Muscle of back (tissue), 11 donors: ENCODE results near the gene GNAO1. TPM values are rescaled to one million over a fixed set of nuclear protein-coding genes. Genes with fewer than 3 reads are reported as not detected.

Source experiments
- DNase-seq, 3 donors: peaks; one replicate each; pipeline versions ENCODE4 v3.0.0 to v3.0.0-alpha.2; 2013
- polyA plus RNA-seq, 10 donors: library from polyadenylated mRNA; unstranded; fragments of 120-200 nt; gene quantifications; one replicate each; pipeline ENCODE4 v1.2.1, GENCODE V29; 2013; ENCODE audit not compliant: insufficient read length in 10 of 10

The GNAO1 gene
- polyA plus RNA-seq, 10 donors = 0.86 to 4.0 (median 1.5) TPM

DNA sequence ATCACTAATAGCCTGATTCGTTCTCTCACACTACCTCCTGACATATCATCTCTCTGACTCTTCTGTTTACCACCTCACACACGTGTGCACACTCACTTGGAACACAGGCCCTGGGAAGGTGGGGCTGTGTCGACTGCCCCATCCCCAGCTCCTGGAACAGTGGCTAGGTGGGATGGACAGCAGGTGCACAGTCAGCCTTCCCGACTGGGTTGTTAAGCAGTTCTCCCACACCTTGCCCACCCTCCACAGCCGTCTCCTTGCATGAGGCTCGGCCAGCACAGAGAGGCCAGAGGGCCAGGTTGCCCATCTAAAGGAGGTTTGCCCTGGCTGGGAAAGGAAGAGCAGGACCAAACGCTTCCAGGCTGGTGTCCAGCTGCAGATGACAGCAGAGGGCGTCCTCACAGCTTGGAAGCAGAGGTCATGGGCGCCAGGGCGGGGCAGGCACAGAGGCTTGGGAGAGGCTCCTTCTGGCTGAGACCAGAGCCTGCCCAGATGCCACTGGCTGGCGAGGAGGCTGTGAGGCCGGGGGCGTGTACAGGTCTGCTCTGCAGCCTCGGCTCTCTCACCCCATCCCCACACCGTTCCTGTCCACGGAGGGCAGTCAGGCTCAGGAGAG is 141.3 kb downstream of the GNAO1 start:
- peak; percentile 15 to 57 (median 17) for DNase-seq

- DNase-seq = no peak
Observed at GRCh38 chr16:56334761-56335160, 143.5 kb downstream of the GNAO1 start.

- no peak for DNase-seq
Observed at GRCh38 chr16:56336071-56336688, 144.9 kb downstream of the GNAO1 start.

DNA sequence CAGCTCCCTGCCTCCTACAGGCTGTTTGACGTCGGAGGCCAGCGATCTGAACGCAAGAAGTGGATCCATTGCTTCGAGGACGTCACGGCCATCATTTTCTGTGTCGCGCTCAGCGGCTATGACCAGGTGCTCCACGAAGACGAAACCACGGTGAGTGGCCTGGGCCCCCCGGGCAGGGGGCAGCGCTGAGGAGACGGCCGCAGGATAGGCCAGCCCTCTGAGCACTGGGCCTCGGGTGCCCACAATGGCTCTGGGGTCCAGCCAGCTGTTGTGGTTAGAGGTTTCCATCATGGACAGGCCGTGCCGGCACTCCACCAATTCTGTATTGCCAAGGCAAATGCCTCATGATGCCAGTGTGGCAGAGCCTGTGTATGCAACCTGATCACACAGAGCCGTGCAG is 145.4 kb downstream of the GNAO1 start:
- no peak for DNase-seq

DNA sequence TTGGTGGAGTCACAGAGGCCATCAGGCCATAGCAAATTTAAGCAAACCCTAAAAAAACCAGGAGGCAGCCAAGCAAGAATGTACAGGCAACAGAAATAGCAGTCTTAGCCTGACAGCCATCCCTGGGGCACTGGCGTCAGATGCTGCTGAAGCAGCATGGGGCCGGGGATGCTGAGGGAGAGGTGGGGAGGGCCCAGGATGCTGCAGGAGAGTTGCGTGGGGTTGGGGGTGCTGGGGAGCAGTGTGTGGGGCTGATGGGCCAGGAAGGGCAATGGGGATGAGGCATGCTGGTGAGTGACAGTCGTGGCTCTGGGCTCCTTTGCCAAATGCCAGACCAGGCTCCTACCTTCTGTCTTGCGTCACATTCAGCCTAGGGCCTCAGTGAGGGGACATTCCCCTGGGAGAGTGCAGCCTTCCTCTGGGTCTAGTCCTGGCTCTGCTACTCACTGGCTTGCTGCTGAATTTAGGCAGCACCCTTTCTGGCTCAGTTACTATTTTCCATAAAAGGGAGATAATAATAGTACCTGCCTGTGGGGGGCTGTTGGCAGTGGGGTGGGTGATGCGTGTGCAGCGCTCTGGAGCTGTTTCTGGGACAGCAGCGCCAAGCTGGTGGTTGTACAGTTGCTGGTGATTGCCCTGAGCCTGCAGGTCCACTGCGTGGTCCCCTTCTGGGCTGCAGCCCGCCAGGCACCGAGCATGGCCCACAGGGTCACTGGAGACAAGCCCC is 146.0 kb downstream of the GNAO1 start:
- DNase-seq = no peak

DNA sequence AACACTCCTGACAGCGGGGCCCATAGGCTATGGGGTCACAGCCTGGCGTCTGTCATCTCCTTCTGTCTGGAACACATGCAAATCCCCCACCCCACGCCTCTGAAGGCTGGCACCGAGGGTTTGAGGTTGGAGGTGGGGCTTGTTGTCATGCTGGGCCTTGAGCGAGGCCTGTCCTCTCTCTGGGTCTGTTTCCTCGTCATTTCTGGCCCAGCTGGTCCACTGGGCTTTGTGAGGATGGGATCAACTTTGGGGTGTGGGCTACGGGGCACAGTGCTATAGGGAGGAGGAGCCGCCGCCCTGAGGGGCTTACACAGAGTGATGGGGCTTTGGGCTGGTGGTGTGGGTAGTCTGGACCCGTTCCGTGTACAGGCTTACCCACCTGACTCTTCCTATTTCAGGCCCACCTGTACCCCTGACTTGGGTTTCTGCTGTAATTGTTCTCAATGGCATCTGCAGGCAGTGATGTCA is 146.6 kb downstream of the GNAO1 start:
- DNase-seq = no peak

GRCh38 chr16:56338566-56339318 is 147.5 kb downstream of the GNAO1 start:
- no peak for DNase-seq

- no peak for DNase-seq
Observed at GRCh38 chr16:56339431-56340195, 148.3 kb downstream of the GNAO1 start.

GRCh38 chr16:56340416-56340815 is 149.1 kb downstream of the GNAO1 start:
- DNase-seq = no peak

DNA sequence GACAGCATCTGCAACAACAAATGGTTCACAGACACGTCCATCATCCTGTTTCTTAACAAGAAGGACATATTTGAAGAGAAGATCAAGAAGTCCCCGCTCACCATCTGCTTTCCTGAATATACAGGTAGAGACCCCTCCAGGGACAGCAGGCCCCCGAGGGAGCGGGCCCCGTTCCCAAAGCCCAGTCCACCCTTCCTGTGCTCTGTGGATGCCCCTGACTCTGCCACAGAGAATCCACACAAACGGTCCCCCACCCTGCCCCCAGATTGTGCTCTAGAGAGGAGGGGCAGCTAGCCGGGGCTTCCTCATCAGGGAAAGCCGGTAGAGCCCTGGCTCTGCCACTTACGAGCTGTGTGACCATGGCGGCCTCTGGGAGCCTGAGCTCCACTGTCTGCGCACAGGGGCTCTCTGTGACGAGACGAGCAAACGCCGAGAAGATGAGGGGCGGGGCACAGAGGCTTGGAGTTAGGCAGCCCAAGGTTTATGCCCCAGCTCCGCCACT is 149.6 kb downstream of the GNAO1 start:
- DNase-seq = no peak

GRCh38 chr16:56341656-56342399 is 150.5 kb downstream of the GNAO1 start:
- DNase-seq = peak in 2 of 3 donors; percentile 7 to 60

GRCh38 chr16:56343661-56344517 is 152.6 kb downstream of the GNAO1 start:
- no peak for DNase-seq

DNA sequence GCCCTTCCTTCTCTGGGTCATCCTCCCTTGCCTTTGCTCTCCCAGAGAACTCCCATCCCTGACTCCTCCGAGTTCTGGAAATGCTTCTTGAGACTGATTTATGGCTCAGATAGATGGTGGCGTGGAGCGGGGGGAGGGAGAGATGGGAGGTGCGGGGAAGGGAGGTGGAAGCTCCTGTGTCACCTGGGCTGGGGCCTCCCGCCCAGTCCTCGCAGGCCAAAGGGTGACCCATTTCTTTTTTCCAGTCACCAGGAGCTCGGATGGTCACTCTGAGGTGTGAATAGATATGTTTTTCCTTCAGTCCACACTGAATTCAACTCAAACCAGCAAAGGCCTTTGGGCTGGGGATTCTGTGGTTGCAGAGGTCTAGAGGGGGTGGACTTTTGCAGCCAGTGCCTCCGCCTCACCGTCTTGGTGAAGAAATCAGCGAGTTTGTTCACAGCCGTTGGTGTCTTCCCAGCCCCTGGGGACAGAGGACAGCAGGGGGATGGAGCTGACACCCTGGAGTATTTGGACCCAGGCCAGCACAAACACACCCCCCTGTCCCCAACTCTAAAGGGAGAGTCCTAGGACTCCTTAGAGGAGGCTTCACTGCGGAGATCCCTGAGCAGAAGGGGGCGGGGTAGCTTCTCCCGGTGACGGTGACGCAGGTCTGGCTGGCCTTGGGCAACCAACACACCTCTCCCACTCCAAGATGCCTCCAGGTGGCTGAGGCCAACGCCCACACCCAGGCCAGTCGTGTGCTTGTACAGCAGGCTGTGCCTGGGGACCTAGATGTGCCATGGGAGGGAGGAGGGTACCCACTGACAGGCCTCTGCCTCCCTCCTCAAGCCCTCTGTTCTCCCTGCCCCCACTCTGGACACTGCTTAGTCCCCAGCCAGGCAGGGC is 153.5 kb downstream of the GNAO1 start:
- DNase-seq = no peak

- DNase-seq = no peak
Observed at GRCh38 chr16:56345406-56346050, 154.2 kb downstream of the GNAO1 start.

- DNase-seq = no peak
Observed at GRCh38 chr16:56346131-56346890, 155.0 kb downstream of the GNAO1 start.

DNA sequence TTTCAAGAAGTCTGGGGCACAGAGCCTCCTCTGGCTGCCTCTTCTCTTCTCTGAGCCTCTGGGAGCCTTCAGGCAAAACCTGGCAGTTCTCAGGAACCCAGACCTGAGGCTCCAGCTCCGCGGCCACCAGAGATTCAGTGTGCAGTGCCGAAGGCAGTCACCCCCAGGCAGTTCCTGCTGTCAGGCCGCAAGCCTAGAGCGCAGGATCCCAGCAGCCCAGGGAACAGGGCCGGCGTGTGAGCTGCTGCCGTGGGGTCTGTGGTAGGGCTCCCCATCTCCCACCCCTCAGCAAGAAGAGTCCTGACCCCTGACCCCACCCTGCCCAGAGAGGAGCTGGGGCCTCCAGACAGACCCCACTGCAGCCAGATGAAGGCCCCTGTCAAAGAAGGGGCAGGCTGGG is 155.9 kb downstream of the GNAO1 start:
- DNase-seq = no peak

DNA sequence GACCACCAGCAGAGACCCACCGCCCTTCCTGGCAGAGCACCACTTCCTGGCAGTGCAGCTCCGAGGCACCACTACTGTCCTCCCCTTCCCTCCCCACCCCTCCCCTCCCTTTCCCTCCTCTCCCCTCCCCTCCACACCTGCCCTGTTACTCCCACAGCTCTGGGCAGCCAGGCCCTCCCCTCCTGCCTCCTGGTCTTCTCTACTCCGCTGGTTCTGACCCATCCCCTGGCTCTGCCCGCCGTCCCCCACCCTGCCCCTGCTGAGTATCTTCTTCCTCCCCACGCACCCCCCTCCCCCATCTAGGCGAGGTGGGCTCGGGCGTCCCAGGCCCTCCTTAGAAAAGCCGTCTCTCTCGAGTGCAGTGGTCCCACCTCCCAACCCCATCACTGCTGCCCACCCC is 156.4 kb downstream of the GNAO1 start:
- DNase-seq = no peak
